Stimulated activated CD8-positive, alpha-beta memory T cell treated with anti-CD3 and anti-CD28 coated beads, Interleukin-15, amount 100 ng/mL, for 1 hour (primary cell): ENCODE data around the gene TMEM269.
"Not testable (repeated sequence)": the region's sequence is repeated elsewhere in the genome, so short reads cannot be mapped to it uniquely, and the experiment has no call there.

Experiments
- DNase-seq: peaks from one replicate; pipeline ENCODE4 v3.0.0-alpha.2; 2020; ENCODE audit warnings: low read depth

The TMEM269 gene

DNA sequence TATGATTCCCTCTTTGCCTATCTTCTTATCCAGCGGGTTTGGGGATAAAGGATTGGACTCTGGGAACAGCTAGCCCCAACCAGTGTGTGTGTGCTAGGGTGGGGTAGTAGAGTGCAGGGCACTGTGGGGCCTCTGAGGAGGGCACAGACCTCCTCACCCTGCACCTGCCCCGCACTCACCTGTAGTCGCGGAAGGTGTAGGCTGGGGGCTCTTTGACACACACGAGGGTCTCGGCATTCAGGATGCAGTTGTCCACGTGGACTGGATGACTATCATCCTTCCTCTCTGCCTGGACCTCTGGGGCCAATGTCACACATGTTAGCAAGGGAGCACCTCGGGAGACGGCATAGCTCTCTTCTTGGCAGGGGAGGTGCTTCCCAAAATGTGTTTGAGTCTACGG is 36.8 kb upstream of the TMEM269 start:
- DNase-seq = no peak

DNA sequence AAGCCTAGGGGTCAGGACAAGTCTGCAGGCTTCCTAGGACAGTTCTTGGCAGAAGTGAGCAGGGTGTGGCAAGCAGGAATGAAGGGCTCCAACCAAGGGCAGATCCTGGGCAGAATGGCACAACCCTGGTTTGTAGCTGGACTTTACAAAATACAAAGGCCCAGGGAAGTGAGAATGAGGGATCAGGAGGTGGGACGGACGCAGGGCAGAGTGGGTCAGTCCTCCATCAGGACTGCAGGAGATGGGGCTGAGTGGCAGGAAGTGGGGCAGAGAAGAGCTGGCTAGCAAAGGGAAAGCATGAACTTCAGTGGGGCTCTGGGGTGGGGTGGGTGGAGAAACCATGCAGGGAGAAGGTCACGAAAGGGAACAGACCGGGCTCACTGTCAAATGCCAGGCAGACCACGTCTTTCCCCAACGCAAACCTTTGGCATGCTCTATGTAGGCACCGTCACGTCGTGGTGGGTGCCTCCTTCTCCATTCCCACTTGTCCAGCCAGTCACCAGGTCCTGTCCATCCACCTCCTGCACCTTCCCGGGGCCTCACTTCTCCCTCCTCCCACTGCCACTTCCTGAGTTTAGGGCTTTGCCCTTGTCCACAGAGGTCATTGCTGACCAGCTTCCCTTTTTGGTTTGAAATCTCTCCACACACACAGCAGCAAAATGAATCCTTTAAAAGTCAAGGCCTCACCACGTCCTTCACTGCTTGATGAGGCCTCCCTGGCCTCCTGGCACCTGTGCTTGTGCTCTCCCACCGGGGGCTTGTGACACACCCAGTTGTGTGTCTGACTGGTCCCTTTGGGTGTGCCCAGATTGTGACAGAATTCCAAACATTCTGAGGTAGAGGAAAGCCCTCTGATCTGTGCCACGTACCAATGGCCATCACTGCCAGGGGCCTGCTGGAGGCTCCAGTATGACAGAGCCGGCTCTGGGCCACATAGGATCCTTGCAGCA is 36.1 kb upstream of the TMEM269 start:
- no peak for DNase-seq

DNA sequence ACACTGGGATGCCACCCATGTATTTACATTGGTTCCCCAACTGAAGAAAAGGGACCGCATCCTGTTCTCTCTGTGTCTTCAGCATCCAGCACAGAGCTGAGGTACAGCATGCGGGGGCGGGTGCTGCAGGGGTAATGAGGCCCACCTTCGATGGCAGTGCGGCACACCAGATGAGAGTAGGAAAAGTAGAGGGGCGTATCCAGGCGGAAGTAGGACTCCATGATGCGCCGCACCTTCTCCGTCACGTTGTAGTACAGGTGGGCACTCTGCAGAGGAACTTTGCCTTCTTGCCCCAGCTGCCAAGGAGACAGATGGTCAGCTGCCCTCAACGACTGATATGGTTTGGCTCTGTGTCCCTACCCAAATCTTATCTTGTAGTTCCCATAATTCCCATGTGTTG is 34.8 kb upstream of the TMEM269 start:
- no peak for DNase-seq

DNA sequence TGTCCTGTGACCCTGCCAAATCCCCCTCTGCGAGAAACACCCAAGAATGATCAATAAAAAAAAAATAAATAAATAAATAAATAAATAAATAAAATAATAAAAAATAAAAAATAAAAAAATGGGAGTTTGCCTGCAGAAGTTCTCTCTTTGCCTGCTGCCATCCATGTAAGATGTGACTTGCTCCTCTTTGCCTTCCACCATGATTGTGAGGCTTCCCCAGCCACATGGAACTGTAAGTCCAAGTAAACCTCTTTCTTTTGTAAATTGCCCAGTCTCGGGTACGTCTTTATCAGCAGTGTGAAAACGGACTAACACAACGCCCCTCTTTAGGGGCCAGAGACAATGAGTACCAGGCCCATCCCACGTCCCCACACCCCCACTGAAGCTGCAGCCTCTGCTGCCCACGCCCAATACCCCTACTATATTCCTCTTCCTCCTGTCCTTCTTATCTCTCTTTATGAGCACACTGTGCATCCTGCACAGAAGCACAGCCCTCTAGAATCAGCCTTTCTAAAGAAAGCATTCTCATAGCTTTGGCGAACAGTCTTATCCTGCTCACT is 33.2 kb upstream of the TMEM269 start:
- not testable (repeated sequence) for DNase-seq

DNA sequence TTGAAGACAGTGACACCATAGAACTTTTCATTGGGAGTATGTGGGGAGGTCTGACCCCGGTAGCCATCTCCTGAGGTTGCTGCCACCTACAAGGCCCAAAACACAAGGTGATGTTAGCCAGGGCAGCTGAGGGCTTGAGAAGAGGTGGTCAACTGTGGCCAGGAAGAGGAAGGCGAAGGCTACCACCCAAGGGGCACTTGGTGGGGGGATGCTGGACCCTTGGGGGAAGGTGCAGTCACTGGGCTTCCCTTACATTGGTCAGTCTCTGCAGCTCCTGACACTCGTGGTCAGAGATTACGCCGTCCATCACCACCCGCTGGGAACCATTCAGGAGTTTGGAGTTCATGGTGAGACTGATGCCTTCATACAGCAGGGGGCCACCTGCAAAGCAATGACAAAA is 32.5 kb upstream of the TMEM269 start:
- DNase-seq = no peak

DNA sequence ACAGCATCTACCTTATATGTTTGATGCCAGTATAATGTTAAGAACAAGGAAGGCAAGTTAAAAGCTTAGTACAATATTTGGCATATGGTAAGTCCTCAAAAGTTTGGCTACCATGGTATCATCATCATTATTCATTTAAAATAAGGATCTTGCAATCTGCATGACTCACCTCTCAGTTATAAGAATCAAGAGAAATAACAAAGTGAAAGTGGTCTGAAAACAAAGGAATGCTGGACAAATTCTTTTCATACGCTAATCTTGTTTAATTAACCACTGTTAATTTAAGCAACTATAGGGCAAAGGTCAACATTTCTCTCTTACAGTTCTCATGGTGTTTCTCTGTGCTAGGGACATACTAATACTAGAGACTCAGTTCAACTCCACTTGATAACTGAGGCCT is 31.7 kb upstream of the TMEM269 start:
- DNase-seq = no peak

DNA sequence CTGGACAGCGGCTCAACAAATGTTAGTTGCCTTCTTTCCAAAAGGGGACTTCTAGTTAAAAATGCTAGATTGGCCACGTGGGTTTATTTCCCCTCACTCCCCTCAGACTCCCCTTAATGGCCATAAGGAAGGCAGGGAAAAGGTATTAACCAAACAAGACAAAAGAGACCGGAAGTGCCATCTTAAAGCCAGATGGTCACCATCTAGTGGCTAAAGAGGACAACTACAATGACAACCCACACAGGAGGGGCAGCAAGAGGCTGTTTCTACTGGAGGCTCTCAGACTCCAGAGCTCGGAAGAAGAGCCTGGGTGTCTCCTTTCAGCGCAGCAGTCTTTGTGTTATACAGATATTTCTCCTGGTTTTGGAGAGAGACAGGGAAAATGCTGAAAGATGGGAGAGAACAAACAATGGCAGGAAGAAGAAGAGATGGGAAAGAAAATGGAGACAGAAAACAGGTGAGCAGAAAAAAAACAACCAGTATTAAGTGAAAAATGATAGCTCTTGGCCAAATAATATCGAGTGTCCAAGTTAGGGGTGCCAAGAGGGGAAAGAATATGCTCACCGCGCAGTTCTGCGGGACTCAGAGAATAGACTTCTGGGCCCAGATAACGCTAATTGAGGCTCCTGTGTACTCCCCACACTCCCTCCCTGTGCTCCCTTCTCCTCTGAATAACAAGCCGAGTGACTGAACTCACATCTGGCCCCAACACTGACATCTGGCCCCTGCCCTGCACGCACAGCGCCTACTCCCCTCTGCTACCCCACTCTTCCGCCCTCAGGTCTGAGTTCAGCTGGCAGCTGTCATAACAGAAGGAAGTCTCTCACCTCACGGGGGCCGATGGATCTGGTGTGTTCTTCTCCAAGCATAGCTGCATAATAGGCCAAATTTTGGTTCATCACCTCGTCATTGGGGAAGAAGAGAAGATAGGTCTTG is 27.6 kb upstream of the TMEM269 start:
- no peak for DNase-seq

DNA sequence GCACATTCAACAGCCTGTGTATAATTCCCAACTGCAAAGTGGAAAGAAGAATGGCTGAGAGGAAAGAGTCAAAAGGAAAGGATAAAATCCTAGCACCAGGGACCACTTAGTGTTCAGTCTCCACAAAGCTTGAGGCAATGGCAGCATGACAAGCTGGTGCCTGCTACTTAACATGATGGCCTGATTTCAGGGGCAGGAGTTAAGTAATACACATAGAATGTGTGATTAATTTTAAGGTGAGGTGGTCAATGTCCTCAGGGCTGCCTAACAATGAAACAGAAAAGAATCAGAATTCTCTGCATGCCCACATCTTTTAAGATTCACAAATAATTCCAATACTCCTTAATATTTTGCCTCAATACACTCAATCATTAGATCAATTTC is 26.9 kb upstream of the TMEM269 start:
- no peak for DNase-seq

DNA sequence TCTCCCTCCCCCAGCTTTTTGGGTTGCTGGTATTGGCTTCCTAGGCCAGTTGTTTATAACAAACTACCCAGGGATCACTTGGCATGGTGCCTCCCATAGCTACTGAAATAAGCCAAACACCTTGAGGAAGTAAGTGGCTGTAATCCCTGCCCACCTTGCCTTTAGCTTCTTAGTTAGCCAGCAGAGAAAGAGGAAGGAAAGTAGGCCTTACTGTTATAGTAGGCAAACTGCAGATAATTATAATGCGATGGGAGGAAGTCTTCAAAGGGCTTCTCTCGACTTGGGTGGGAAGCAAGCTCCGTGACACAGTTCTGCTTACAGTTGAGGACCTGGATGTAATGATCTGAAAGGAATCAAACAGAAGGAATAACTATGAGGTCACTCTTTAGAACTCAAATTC is 26.1 kb upstream of the TMEM269 start:
- DNase-seq = no peak

DNA sequence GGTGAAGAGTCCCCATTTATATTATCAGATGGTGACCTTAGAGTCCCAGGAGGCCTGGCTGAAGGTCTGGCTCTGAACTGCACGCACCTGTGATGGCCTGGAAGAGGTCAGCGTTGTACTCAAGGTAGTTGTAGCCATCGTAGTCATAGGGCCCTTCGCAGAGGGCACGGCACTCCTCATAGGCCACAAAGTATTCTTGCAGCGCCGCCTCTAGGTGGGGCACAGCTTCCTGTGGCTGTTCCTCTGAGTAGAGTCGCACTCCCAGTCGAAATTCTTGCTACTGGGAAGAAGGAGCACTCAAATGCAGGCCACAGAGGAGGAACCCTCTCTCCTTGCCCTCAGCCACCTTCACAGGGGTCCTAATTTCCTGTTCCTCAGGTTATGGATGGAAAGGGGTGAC is 25.7 kb upstream of the TMEM269 start:
- DNase-seq = no peak

DNA sequence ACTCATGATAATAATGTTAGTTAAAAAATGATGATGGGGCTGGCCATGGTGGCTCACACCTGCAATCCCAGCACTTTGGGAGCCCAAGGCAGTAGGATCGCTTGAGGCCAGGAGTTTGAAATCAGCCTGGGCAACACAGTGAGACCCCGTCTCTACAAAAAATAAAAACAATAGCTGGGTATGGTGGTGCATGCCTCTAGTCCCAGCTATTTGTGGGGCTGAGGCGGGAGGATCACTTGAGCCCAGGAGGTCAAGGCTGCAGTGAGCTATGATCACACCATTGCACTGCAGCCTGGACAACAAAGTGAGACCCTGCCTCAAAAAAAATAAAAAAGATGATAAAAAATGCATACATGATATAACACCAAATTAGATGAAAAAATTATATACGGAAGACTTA is 23.2 kb upstream of the TMEM269 start:
- DNase-seq = no peak

DNA sequence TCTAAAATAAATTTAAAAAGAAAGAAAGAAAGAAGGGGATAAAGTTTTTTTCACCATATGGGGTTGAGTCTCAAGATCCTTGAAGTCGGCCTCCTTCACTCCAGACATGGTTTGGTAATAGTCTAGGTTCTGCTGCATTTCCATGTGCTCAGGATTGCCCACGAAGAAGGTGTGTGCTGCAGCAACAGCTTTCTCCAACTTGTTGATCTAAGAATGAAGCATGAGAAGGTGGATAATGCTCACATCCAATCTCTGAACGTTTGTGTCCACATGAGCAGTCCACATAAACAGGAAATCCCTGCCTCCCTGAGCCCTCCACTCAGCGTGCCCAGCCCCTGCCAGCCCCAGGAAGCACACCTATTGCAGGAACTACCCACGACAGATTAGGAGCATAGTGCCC is 22.5 kb upstream of the TMEM269 start:
- DNase-seq = no peak

DNA sequence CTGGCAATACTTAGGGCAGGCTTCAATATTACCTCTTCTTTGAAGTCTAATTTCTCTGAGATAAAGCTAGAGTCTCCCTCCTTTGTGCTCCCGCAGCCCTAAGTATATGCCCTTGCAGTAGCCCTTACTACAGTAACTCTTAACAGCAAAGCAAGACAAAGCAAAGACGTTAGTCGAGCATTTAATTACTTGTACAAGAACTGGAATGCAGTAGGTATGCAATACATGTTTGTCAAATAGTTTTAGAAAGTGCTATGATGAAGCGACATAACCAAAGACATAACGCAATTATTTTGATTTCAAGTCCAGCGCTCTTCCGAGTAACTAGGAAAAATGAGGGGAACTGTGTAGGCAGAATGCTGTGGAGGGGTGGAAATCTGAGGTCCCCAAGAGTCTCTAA is 19.5 kb upstream of the TMEM269 start:
- DNase-seq = no peak

DNA sequence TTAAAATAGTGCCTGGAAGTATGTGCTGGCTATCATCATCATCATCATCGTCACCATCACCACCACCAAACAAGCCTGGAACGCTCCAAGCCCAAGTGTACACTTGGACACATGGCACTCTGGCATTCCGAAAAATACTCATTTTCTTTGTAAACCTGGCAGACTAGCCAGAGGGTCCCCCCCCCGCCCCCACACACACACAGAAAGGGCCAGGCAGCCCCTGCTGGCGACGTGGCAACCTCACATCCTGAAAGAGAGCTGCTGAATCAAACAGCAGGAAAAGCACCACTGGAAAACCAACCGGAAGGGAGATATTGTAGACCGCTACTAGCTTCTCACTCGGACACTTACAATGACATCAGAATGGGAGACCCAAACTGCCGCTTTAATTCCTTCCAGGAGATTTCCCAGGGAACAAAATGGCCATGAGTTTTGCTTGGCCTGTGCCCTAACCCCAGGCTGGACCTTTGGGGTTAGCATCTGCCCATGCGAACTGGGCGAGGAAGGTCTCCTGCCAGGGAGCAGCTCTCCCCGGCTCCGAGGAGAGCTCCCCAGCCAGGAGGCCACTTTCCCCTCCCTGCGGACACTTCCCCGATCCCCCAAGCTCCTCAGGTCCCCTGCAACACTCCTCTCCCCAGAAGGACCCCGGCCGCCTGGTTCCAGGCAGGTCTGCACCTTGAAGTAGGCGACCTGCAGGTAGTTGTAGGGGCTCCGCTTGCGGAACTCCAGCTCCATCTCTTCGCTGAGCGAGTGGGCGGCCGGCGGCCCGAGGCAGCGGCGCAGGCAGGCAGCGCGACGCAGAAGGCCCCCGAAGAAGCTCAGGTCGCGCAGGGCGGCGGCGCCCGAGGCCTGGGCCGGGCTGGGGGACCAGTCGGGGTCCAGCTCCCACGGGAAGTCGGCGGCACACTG is 18.7 kb upstream of the TMEM269 start:
- no peak for DNase-seq

DNA sequence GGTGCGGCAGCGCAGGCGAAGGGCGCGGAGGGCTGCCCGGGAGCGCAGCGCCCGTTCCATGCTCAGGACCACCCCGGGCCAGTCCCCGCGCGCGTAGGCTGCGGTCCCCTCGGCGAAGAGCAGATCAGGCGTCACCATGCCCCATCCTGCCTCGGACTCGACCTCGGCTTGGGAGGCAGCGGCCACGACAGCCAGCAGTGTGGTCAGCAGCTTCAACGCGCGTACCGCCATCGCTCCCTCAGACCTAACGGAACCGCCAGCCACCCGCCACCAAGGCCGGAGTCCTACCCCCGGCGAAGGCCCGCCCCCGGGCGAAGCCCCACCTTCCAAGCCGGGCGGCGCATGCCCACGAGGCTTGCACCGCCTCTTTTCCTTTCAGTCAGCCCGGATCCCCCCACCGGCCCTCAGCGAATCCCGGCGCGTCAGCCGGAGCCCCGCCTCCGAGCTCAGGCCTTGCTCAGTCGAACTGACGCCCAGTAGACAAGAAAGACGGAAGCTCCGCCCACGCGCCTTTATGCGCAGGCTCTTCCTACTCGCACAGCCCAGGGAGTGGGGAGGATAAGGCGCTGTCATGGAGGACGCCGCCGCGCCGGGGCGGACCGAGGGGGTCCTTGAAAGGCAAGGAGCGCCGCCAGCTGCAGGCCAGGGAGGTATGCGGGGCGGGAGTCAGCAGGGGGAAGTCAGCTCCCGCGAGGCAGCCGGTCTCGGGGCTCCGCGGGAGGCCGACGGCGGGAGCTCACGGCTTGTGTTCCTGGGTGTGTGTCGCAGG is 17.9 kb upstream of the TMEM269 start, which contains the start of the genes C1orf50 and P3H1:
Gene C1orf50 (plus strand): TSS at position 509 of the 769 bp plus-strand sequence. CDS start 63 bp downstream, at position 572.
Gene P3H1 (minus strand): TSS at position 288 of the 769 bp plus-strand sequence. CDS start 57 bp downstream, at position 231.
- peak; percentile 98 for DNase-seq

DNA sequence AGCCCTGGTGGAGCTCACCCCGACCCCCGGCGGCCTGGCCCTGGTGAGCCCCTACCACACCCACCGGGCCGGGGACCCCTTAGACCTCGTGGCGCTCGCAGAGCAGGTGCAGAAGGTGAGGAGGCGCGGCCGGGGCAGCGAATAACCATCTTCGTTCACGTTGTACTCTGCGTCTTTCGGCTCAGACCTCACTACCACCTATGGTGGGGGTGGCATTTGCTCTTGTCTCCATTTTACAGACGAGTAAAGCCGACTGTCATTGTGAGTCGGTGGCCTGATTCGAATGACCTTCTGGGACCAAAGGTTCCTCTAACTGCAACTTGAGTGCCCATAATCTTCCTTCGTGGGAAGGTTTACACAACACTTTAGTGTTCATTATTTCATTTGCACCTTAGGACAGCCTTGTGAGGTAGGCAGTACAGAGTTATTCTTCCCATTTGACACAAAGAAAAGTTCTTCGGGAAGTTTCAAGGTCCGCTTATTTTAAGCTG is 17.2 kb upstream of the TMEM269 start:
- DNase-seq = no peak

DNA sequence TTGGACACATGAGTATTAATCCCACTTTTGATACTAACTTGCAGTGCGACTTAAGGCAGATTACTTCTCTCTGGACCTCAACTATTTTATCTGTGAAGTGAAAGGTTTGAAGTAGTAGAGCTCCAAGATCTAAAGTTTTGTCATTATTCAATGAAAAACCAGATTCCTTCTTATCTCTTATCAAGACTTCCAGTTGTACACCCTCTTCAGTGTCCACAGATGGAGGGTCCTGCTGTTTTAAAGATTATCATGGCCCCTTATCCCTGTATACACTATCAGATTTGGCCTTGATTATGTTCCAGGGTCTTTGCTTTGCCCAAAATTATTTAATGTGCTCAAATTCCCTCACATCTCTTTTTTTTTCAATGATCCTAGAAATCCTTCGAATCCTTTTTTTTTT is 16.6 kb upstream of the TMEM269 start:
- no peak for DNase-seq

DNA sequence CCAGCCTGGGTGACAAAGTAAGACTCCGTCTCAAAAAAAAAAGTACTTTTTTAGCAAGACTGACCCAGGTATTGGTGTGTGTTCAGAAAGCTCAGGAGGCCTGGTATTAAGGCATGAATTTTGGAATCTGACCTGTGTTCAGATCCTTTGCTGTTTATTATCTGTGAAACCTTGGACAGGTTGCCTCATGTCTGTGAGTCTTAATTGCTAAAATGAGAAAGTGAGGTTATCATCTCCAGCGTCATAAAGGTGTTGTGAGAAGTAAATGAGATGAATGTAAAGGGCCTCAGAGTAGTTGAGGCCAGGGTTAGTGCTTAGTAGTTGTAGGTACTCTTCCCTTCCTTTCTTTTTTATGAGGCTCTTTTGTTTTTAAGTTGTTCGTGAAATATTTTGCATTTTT is 15.0 kb upstream of the TMEM269 start:
- no peak for DNase-seq

DNA sequence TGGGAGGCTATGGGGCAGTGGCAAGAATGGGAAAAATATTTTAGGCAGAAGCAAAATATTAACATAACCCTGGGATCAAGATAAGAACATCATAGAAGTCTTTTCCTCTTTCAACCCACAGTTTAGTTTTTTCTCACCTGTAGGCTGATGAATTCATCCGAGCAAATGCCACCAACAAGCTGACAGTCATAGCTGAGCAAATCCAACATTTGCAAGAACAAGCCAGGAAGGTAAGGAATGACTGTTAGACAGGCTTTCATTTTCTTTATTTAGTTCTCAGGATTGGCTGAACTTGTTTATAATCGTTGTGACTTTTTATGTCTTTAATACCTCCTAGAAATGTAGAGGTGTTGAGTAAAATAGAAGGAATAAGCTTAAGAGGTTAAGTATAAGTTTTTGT is 11.4 kb upstream of the TMEM269 start:
- no peak for DNase-seq

DNA sequence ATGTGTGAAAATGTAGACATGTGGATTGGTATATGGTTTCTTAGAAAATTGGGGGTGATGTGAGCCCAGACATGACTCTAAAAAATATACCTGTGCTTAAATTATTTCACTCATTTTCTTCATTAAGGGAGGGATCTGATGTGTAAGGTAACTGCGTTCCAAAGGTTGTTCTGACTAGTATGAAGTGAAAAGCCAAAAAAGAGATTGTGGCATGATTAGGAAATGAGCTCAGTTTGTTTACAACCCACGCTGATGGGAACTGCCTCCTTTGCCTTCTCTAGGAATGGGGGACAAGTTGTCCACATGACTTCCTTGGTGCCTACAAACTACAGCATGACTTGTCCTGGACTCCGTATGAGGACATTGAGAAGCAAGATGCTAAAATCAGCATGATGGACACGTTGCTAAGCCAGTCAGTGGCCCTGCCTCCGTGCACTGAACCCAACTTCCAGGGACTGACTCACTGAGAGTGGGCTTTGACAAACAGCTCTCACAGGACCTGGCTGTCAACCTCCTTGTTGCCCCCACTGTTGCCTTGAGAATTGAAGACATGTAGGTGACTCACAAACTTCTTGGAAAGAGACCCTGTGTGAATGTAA is 9.8 kb upstream of the TMEM269 start:
- DNase-seq = no peak
